ENCODE data around the gene SLC38A1. TPM values are rescaled to one million over a fixed set of nuclear protein-coding genes. Genes with fewer than 3 reads are reported as not detected.
"Not testable (repeated sequence)": the region's sequence is repeated elsewhere in the genome, so short reads cannot be mapped to it uniquely, and the experiment has no call there.

The SLC38A1 gene
- total and polyA plus RNA-seq, 3 experiments from 2014 or later, result 233 to 252 (median 242) TPM

GRCh38 chr12:46205294-46205693 is 63.5 kb downstream of the SLC38A1 start:
- Mint-ChIP-seq H3K27ac (peak overlapping the region in 4 of 8 donors; percentile 9 to 64 (median 38)), H3K27me3 (no peaks in the 10 kb centered on the region), H3K36me3 (peaks cover 11 to 91% (median 30%) of the 10 kb centered on the region in 3 donors), H3K9me3 (no peaks in the 10 kb centered on the region), H3K4me3 (no peak overlapping the region), H3K4me1 (peaks cover 45 to 62% (median 51%) of the 10 kb centered on the region in 3 donors)
- no peak for DNase-seq
- no peaks in the 10 kb centered on the region for H3K9me3 ChIP-seq (ENCODE audit: low read length)
- H3K27ac ChIP-seq (ENCODE audit: low read depth, low read length), result no peak overlapping the region
- CTCF ChIA-PET, result interaction anchor here (2.3 kb wide), 1 partner anchor 99 kb away, joined by 12 read pairs; no protein-coding TSS in a partner anchor
- POLR2A ChIA-PET, result interaction anchor here (1.3 to 1.6 kb wide), 3 partner anchors 12 to 64 kb away, joined by 3 to 6 read pairs (median 6); partner anchors contain the start of gene SLC38A1
- H3K4me3 ChIP-seq (ENCODE audit: low read length), result no peak overlapping the region
- peaks cover 45% of the 10 kb centered on the region for H3K36me3 ChIP-seq (ENCODE audit: insufficient read depth, low read length)
- no peaks in the 10 kb centered on the region for H3K27me3 ChIP-seq (ENCODE audit: insufficient read depth, low read length, poor library complexity, severe bottlenecking)
- peaks cover 30% of the 10 kb centered on the region for H3K4me1 ChIP-seq (ENCODE audit: insufficient read depth, low read length)

- ChIA-PET CTCF (interaction anchor here (1.1 to 2.1 kb wide), 2 partner anchors 16 to 21 kb away, joined by 3 to 7 read pairs; no protein-coding TSS in a partner anchor), POLR2A (interaction anchor here (0.7 to 1.7 kb wide), 2 partner anchors 42 to 68 kb away, joined by 3 to 4 read pairs; no protein-coding TSS in a partner anchor)
- Histone ChIP-seq H3K9me3 (ENCODE audit: low read length) (no peaks in the 10 kb centered on the region), H3K4me1 (ENCODE audit: insufficient read depth, low read length) (peaks cover 1% of the 10 kb centered on the region), H3K27me3 (ENCODE audit: insufficient read depth, low read length, poor library complexity, severe bottlenecking) (no peaks in the 10 kb centered on the region), H3K27ac (ENCODE audit: low read depth, low read length) (no peak overlapping the region), H3K4me3 (ENCODE audit: low read length) (no peak overlapping the region), H3K36me3 (ENCODE audit: insufficient read depth, low read length) (peaks cover 64% of the 10 kb centered on the region)
- Mint-ChIP-seq H3K27ac (peak overlapping the region in 5 of 8 donors; percentile 19 to 77 (median 35)), H3K36me3 (peaks cover 30 to 96% (median 46%) of the 10 kb centered on the region in 3 donors), H3K4me3 (no peak overlapping the region), H3K4me1 (peaks cover 18 to 29% (median 25%) of the 10 kb centered on the region in 3 donors), H3K9me3 (no peaks in the 10 kb centered on the region), H3K27me3 (no peaks in the 10 kb centered on the region)
- no peak for DNase-seq
Measured at GRCh38 chr12:46201284-46201789, 67.5 kb downstream of the SLC38A1 start.

DNA sequence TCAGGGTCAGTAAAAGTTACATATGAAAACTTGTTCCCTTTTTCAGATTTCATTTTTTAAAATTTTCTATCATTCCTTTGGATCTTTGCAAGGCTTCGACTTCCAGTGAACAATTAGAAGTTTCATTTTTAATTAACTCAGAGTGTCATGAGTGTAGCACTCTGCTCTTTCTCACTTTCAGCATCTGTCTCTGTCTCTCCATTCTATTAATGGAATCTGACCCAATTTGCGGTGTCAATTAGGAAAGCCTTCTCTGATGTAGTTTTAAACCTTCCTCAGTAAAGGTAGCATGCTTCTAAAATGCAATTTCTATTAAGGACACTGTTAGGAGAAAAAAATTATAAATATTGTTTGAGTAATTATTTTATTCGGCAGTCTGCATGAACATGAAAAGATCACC is 68.3 kb downstream of the SLC38A1 start:
- CTCF ChIA-PET, result no interaction called here
- peak overlapping the region in 1 of 8 donors; percentile 11 for H3K27ac Mint-ChIP-seq
- H3K27ac ChIP-seq (ENCODE audit: low read depth, low read length), result no peak overlapping the region
- no peaks in the 10 kb centered on the region for H3K9me3 Mint-ChIP-seq
- peaks cover 67% of the 10 kb centered on the region for H3K36me3 ChIP-seq (ENCODE audit: insufficient read depth, low read length)
- H3K36me3 Mint-ChIP-seq, result peaks cover 33 to 96% (median 45%) of the 10 kb centered on the region in 3 donors
- H3K4me3 Mint-ChIP-seq, result no peak overlapping the region
- no peak overlapping the region for H3K4me3 ChIP-seq (ENCODE audit: low read length)
- no peaks in the 10 kb centered on the region for H3K4me1 ChIP-seq (ENCODE audit: insufficient read depth, low read length)
- no peaks in the 10 kb centered on the region for H3K9me3 ChIP-seq (ENCODE audit: low read length)
- no peaks in the 10 kb centered on the region for H3K27me3 ChIP-seq (ENCODE audit: insufficient read depth, low read length, poor library complexity, severe bottlenecking)
- POLR2A ChIA-PET, result interaction anchor here (1.7 kb wide), 1 partner anchor 69 kb away, joined by 4 read pairs; no protein-coding TSS in a partner anchor
- peaks cover 13 to 24% (median 17%) of the 10 kb centered on the region in 3 donors for H3K4me1 Mint-ChIP-seq
- DNase-seq, result no peak
- H3K27me3 Mint-ChIP-seq, result no peaks in the 10 kb centered on the region

DNA sequence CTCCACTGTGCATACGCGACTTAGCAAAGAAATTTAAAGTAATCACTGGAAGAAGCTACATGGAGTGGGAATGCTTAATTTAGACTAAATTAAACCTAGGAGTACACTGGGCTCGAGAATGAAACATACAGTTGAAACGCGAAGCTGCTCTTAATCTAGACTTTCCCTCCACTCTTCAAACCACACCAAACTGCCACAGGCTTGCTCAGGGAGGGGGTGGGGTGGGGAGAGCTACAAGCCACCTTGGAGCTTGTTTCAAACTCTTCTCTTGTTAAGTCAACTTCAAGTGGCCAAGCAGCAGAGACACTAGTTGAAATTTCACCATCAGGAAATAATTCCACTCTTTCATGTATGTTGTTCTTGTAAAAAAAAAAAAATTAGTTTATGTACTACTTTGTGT is 69.9 kb downstream of the SLC38A1 start:
- H3K4me3 ChIP-seq (ENCODE audit: low read length), result no peak overlapping the region
- H3K27ac ChIP-seq (ENCODE audit: low read depth, low read length), result no peak overlapping the region
- Mint-ChIP-seq H3K36me3 (peaks cover 34 to 95% (median 42%) of the 10 kb centered on the region in 3 donors), H3K27me3 (no peaks in the 10 kb centered on the region), H3K4me1 (peaks cover 11 to 19% (median 18%) of the 10 kb centered on the region in 3 donors), H3K27ac (peak overlapping the region in 6 of 8 donors; percentile 7 to 83 (median 26)), H3K9me3 (no peaks in the 10 kb centered on the region), H3K4me3 (no peak overlapping the region)
- H3K27me3 ChIP-seq (ENCODE audit: insufficient read depth, low read length, poor library complexity, severe bottlenecking), result no peaks in the 10 kb centered on the region
- H3K4me1 ChIP-seq (ENCODE audit: insufficient read depth, low read length), result no peaks in the 10 kb centered on the region
- CTCF ChIA-PET, result no interaction called here
- peaks cover 64% of the 10 kb centered on the region for H3K36me3 ChIP-seq (ENCODE audit: insufficient read depth, low read length)
- POLR2A ChIA-PET, result no interaction called here
- no peak for DNase-seq
- H3K9me3 ChIP-seq (ENCODE audit: low read length), result no peaks in the 10 kb centered on the region

- Histone ChIP-seq H3K9me3 (ENCODE audit: low read length) (no peaks in the 10 kb centered on the region), H3K27ac (ENCODE audit: low read depth, low read length) (no peak overlapping the region), H3K4me3 (ENCODE audit: low read length) (no peak overlapping the region), H3K36me3 (ENCODE audit: insufficient read depth, low read length) (peaks cover 54% of the 10 kb centered on the region), H3K27me3 (ENCODE audit: insufficient read depth, low read length, poor library complexity, severe bottlenecking) (no peaks in the 10 kb centered on the region), H3K4me1 (ENCODE audit: insufficient read depth, low read length) (no peaks in the 10 kb centered on the region)
- peaks cover 0 to 2% of the 10 kb centered on the region in 2 donors for H3K27me3 Mint-ChIP-seq
- peak overlapping the region in 2 of 8 donors; percentile 1 to 32 for H3K27ac Mint-ChIP-seq
- ChIA-PET CTCF (no interaction called here), POLR2A (interaction anchor here (0.7 to 1.2 kb wide), 3 partner anchors 10 to 20 kb away, joined by 3 read pairs; no protein-coding TSS in a partner anchor)
- peaks cover 0 to 2% (median 0%) of the 10 kb centered on the region in 5 donors for H3K9me3 Mint-ChIP-seq
- no peak overlapping the region for H3K4me3 Mint-ChIP-seq
- DNase-seq, result no peak
- peaks cover 14 to 29% (median 29%) of the 10 kb centered on the region in 3 donors for H3K4me1 Mint-ChIP-seq
- H3K36me3 Mint-ChIP-seq, result peaks cover 39 to 93% (median 44%) of the 10 kb centered on the region in 3 donors
Measured at GRCh38 chr12:46197883-46198282, 71.0 kb downstream of the SLC38A1 start.

GRCh38 chr12:46190533-46190932 is 78.3 kb downstream of the SLC38A1 start:
- POLR2A ChIA-PET; H3K27me3 Mint-ChIP-seq; CTCF ChIA-PET; H3K27me3 ChIP-seq (ENCODE audit: insufficient read depth, low read length, poor library complexity, severe bottlenecking); H3K9me3 Mint-ChIP-seq; DNase-seq; H3K27ac ChIP-seq (ENCODE audit: low read depth, low read length); H3K4me3 ChIP-seq (ENCODE audit: low read length); H3K4me1 ChIP-seq (ENCODE audit: insufficient read depth, low read length); H3K4me3 Mint-ChIP-seq; H3K9me3 ChIP-seq (ENCODE audit: low read length): not testable (repeated sequence)
- peaks cover 23% of the 10 kb centered on the region for H3K36me3 ChIP-seq (ENCODE audit: insufficient read depth, low read length)
- Mint-ChIP-seq H3K4me1 (peaks cover 20 to 59% (median 47%) of the 10 kb centered on the region in 3 donors), H3K27ac (peak overlapping the region in 5 of 8 donors; percentile 11 to 76 (median 70)), H3K36me3 (peaks cover 18 to 88% (median 51%) of the 10 kb centered on the region in 3 donors)

DNA sequence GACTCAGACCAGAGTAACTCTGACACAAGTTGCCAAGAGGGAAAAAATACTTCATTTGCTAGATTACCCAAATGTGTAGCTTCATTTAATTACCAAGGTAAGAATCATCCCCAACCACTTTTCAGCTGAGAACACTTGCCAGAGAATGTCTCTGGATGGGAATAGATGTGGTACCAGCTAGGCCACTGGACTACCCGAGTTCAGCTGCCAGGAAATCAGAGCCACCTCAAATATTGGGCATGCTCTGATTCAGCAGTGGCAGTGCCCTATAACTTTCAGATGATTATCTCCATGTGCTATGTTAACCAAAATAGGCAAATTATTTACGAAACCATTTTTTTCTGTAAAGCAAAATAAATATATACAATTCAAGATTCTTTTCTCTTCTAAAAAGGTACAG is 80.7 kb downstream of the SLC38A1 start:
- Mint-ChIP-seq H3K27ac (peak overlapping the region in 3 of 8 donors; percentile 23 to 72 (median 58)), H3K27me3 (peaks cover 0 to 2% of the 10 kb centered on the region in 2 donors), H3K9me3 (peaks cover 0 to 9% (median 2%) of the 10 kb centered on the region in 5 donors), H3K36me3 (peaks cover 15 to 89% (median 35%) of the 10 kb centered on the region in 3 donors), H3K4me1 (peaks cover 18 to 56% (median 39%) of the 10 kb centered on the region in 3 donors), H3K4me3 (no peak overlapping the region)
- ChIA-PET CTCF (no interaction called here), POLR2A (no interaction called here)
- no peaks in the 10 kb centered on the region for H3K9me3 ChIP-seq (ENCODE audit: low read length)
- H3K4me3 ChIP-seq (ENCODE audit: low read length), result no peak overlapping the region
- peaks cover 11% of the 10 kb centered on the region for H3K36me3 ChIP-seq (ENCODE audit: insufficient read depth, low read length)
- H3K4me1 ChIP-seq (ENCODE audit: insufficient read depth, low read length), result no peaks in the 10 kb centered on the region
- no peak overlapping the region for H3K27ac ChIP-seq (ENCODE audit: low read depth, low read length)
- H3K27me3 ChIP-seq (ENCODE audit: insufficient read depth, low read length, poor library complexity, severe bottlenecking), result no peaks in the 10 kb centered on the region
- DNase-seq, result no peak

- Mint-ChIP-seq H3K36me3 (peaks cover 16 to 86% (median 26%) of the 10 kb centered on the region in 3 donors), H3K27ac (peak overlapping the region in 7 of 8 donors; percentile 12 to 80 (median 48)), H3K9me3 (peaks cover 0 to 9% (median 2%) of the 10 kb centered on the region in 5 donors), H3K4me1 (peaks cover 14 to 55% (median 31%) of the 10 kb centered on the region in 3 donors), H3K4me3 (no peak overlapping the region), H3K27me3 (no peaks in the 10 kb centered on the region)
- Histone ChIP-seq H3K27me3 (ENCODE audit: insufficient read depth, low read length, poor library complexity, severe bottlenecking) (no peaks in the 10 kb centered on the region), H3K4me3 (ENCODE audit: low read length) (no peak overlapping the region), H3K4me1 (ENCODE audit: insufficient read depth, low read length) (no peaks in the 10 kb centered on the region), H3K36me3 (ENCODE audit: insufficient read depth, low read length) (peaks cover 11% of the 10 kb centered on the region), H3K27ac (ENCODE audit: low read depth, low read length) (no peak overlapping the region), H3K9me3 (ENCODE audit: low read length) (no peaks in the 10 kb centered on the region)
- POLR2A ChIA-PET, result interaction anchor here (0.8 kb wide), 1 partner anchor 1312 kb away, joined by 3 read pairs; no protein-coding TSS in a partner anchor
- DNase-seq, result no peak
- CTCF ChIA-PET, result interaction anchor here (1.0 kb wide), 1 partner anchor 113 kb away, joined by 3 read pairs; no protein-coding TSS in a partner anchor
Measured at GRCh38 chr12:46187023-46187422, 81.8 kb downstream of the SLC38A1 start.
